ENCODE measurements around the gene MAGI2. TPM values are rescaled to one million over a fixed set of nuclear protein-coding genes. Genes with fewer than 3 reads are reported as not detected.

The MAGI2 gene
- total and polyA plus RNA-seq, 2 donors from 2014 or later: 4.4 to 9.0 TPM

DNA sequence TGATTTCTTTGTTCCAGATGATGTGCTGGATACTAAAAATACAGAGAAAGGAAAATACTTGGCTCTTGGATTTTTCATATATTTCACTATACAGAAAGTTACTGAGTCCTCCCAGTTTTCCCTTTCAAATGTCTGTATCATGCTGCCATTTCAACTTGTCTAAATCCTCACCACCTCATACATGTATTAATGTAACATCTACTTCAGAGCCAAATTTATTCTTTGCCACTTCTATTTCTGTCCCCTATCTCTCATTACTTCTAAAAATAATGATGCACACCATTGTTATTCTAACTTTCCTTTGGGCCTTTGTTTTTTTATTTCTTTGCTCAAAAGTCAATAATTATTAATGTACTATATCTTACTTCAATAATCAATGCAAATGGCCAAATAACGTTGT, 312.2 kb downstream of the MAGI2 start:
- H3K4me1 ChIP-seq (ENCODE audit: control insufficient read depth in 2 of 3, insufficient read depth in 2 of 3, low read depth in 1 of 3, low read length in 3 of 3): no peaks in the 10 kb centered on the region
- no peaks in the 10 kb centered on the region for H3K36me3 ChIP-seq (ENCODE audit: control insufficient read depth in 2 of 3, insufficient read depth in 3 of 3, low read length in 3 of 3)
- no peaks in the 10 kb centered on the region for H3K27me3 ChIP-seq (ENCODE audit: control insufficient read depth, insufficient read depth, low read length)
- intact Hi-C loops (cut with DNase I): no loop called here
- H3K9ac ChIP-seq (ENCODE audit: low read length in 3 of 3): no peak overlapping the region
- H3K4me3 ChIP-seq (ENCODE audit: low read length in 3 of 3): no peak overlapping the region
- no peaks in the 10 kb centered on the region for H3K9me3 ChIP-seq (ENCODE audit: control insufficient read depth in 2 of 3, insufficient read depth in 1 of 3, low read length in 3 of 3)
- FAIRE-seq (no peak), DNase-seq (no peak)
- H3K27ac ChIP-seq (ENCODE audit: low read depth in 2 of 2, low read length in 2 of 2): no peak overlapping the region
- TF ChIP-seq, protein P1, sequence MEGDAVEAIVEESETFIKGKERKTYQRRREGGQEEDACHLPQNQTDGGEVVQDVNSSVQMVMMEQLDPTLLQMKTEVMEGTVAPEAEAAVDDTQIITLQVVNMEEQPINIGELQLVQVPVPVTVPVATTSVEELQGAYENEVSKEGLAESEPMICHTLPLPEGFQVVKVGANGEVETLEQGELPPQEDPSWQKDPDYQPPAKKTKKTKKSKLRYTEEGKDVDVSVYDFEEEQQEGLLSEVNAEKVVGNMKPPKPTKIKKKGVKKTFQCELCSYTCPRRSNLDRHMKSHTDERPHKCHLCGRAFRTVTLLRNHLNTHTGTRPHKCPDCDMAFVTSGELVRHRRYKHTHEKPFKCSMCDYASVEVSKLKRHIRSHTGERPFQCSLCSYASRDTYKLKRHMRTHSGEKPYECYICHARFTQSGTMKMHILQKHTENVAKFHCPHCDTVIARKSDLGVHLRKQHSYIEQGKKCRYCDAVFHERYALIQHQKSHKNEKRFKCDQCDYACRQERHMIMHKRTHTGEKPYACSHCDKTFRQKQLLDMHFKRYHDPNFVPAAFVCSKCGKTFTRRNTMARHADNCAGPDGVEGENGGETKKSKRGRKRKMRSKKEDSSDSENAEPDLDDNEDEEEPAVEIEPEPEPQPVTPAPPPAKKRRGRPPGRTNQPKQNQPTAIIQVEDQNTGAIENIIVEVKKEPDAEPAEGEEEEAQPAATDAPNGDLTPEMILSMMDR (IDR thresholded peaks at IDR 0.05; ENCODE audit: borderline replicate concordance, extremely low read depth, insufficient read depth): no peak

DNA sequence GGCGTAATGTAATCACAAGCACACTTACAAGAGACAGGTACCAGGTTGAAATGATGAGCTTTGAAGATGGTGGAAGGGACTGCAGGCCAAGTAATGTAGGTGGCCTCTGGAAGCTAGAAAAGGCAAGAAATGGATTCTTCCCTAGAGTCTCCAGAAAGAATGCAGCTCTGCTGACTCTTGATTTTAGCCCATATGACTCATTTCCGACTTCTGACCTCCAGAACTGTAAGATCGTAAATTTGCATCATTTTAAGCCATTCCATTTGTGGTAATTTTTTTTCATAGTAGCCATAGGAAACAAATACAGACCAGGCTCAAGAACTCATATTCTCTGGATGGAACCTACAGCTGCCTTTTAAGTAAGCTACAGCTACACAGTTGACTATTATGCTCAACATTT, 315.5 kb downstream of the MAGI2 start:
- Histone ChIP-seq H3K27me3 (ENCODE audit: control insufficient read depth, insufficient read depth, low read length) (no peaks in the 10 kb centered on the region), H3K4me1 (ENCODE audit: control insufficient read depth in 2 of 3, insufficient read depth in 2 of 3, low read depth in 1 of 3, low read length in 3 of 3) (no peaks in the 10 kb centered on the region), H3K36me3 (ENCODE audit: control insufficient read depth in 2 of 3, insufficient read depth in 3 of 3, low read length in 3 of 3) (no peaks in the 10 kb centered on the region), H3K27ac (ENCODE audit: low read depth in 2 of 2, low read length in 2 of 2) (no peak overlapping the region), H3K9me3 (ENCODE audit: control insufficient read depth in 2 of 3, insufficient read depth in 1 of 3, low read length in 3 of 3) (no peaks in the 10 kb centered on the region), H3K4me3 (ENCODE audit: low read length in 3 of 3) (no peak overlapping the region), H3K9ac (ENCODE audit: low read length in 3 of 3) (no peak overlapping the region)
- TF ChIP-seq, protein P1 (IDR thresholded peaks at IDR 0.05; ENCODE audit: borderline replicate concordance, extremely low read depth, insufficient read depth): no peak
- DNase-seq (peak in 1 of 5 donors; percentile 7), FAIRE-seq (no peak)
- intact Hi-C loops (cut with DNase I): no loop called here

DNA sequence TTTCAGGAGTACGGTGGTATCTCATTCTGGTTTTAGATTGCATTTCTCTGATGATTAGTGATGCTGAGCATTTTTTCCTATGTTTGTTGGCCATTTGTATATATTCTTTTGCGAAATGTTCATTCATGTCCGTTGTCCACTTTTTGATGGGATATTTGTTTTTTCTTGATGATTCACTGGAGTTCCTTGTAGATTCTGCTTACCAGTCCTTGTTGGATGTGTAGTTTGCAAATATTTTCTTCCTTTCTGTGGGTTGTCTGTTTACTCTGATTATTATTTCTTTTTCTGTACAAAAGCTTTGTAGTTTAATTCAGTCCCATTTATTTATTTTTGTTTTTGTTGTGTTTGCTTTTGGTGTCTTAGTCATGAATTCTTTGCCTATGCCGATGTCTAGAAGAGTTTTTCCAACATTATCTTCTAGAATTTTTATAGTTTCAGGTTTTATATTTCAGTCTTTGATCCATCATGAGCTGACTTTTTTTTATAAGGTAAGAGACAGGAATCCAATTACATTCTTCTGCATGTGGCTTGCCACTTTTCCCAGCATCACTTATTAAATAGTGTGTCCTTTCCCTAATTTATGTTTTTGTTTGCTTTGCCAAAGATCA, 320.5 kb downstream of the MAGI2 start:
- TF ChIP-seq, protein P1 (IDR thresholded peaks at IDR 0.05; ENCODE audit: borderline replicate concordance, extremely low read depth, insufficient read depth): no peak
- FAIRE-seq (no peak), DNase-seq (no peak)
- Histone ChIP-seq H3K27me3 (ENCODE audit: control insufficient read depth, insufficient read depth, low read length) (no peaks in the 10 kb centered on the region), H3K9me3 (ENCODE audit: control insufficient read depth in 2 of 3, insufficient read depth in 1 of 3, low read length in 3 of 3) (no peaks in the 10 kb centered on the region), H3K36me3 (ENCODE audit: control insufficient read depth in 2 of 3, insufficient read depth in 3 of 3, low read length in 3 of 3) (no peaks in the 10 kb centered on the region), H3K27ac (ENCODE audit: low read depth in 2 of 2, low read length in 2 of 2) (no peak overlapping the region), H3K4me3 (ENCODE audit: low read length in 3 of 3) (no peak overlapping the region), H3K4me1 (ENCODE audit: control insufficient read depth in 2 of 3, insufficient read depth in 2 of 3, low read depth in 1 of 3, low read length in 3 of 3) (no peaks in the 10 kb centered on the region), H3K9ac (ENCODE audit: low read length in 3 of 3) (no peak overlapping the region)
- intact Hi-C loops (cut with DNase I): no loop called here

DNA sequence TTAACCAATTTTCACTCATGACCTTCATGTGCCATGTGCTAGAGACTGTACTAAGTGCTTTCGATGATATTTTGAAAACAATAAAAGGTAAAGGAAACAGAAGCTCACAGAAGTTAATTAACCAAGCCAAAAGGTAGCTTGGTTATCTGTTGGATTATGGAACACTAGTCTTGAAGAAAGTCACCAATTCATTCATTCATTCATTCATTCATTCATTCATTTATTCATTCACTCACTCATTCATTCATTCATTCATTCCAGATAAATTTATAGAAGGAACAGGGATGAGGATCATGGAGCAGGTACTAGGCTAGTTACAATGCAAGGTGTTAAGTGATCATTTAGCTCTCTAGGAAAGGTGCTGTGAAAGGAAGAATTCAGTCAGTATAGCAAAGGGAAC, 322.8 kb downstream of the MAGI2 start:
- Histone ChIP-seq H3K4me3 (ENCODE audit: low read length in 3 of 3) (no peak overlapping the region), H3K27ac (ENCODE audit: low read depth in 2 of 2, low read length in 2 of 2) (no peak overlapping the region), H3K27me3 (ENCODE audit: control insufficient read depth, insufficient read depth, low read length) (no peaks in the 10 kb centered on the region), H3K36me3 (ENCODE audit: control insufficient read depth in 2 of 3, insufficient read depth in 3 of 3, low read length in 3 of 3) (no peaks in the 10 kb centered on the region), H3K9ac (ENCODE audit: low read length in 3 of 3) (no peak overlapping the region), H3K4me1 (ENCODE audit: control insufficient read depth in 2 of 3, insufficient read depth in 2 of 3, low read depth in 1 of 3, low read length in 3 of 3) (no peaks in the 10 kb centered on the region), H3K9me3 (ENCODE audit: control insufficient read depth in 2 of 3, insufficient read depth in 1 of 3, low read length in 3 of 3) (no peaks in the 10 kb centered on the region)
- TF ChIP-seq, protein P1 (IDR thresholded peaks at IDR 0.05; ENCODE audit: borderline replicate concordance, extremely low read depth, insufficient read depth): no peak
- no peak for FAIRE-seq
- DNase-seq: no peak
- intact Hi-C loops (cut with DNase I): no loop called here
